MM.1S (cell line): ENCODE data around the gene KRTAP3-1.

Experiments used
- CTCF ChIP-seq: fragments of 300-600 bp; sonication (generic); IDR thresholded peaks from 2 replicates; pipeline ENCODE4 v1.5.1; 2016; ENCODE audit warnings: antibody characterized with exemption, low read length, mixed read lengths
- EZH2 ChIP-seq: fragments of 300-600 bp; sonication (generic); optimal IDR thresholded peaks from 2 replicates; pipeline ENCODE3; 2017; ENCODE audit warnings: low read depth, mild to moderate bottlenecking, antibody characterized with exemption, low read length, mixed read lengths

- no peak for TF ChIP-seq CTCF
- no peak for TF ChIP-seq EZH2
These were observed 403 bp upstream of the KRTAP3-1 start for GRCh38 chr17:41009301-41009760.
